H1 (cell line): ENCODE results near the gene BTBD16. TPM values are rescaled to one million over a fixed set of nuclear protein-coding genes. Genes with fewer than 3 reads are reported as not detected.

Experiments
- BRCA1 ChIP-seq: IDR thresholded peaks from 2 replicates; pipeline ENCODE4 v1.6.1; 2012; ENCODE audit warnings: low read depth, low read length, improper control_type of control experiment
- RBBP5 ChIP-seq: IDR thresholded peaks from 2 replicates; pipeline ENCODE4 v1.7.1; 2012; ENCODE audit warnings: low read depth, mild to moderate bottlenecking, inconsistent platforms, low read length, moderate library complexity, borderline replicate concordance
- SUZ12 ChIP-seq: fragments of 200-600 bp; sonication (generic); IDR thresholded peaks from 2 replicates; pipeline ENCODE4 v1.6.1; 2012; ENCODE audit warnings: mild to moderate bottlenecking, inconsistent platforms, low read length, moderate library complexity, mixed read lengths
- USF2 ChIP-seq: IDR thresholded peaks from 2 replicates; pipeline ENCODE4 v1.6.1; 2011; ENCODE audit warnings: low read length, improper control_type of control experiment
- ZNF274 ChIP-seq: IDR thresholded peaks from 2 replicates; pipeline ENCODE4 v1.7.0; 2012; ENCODE audit warnings: low read length, borderline replicate concordance; ENCODE audit errors: extremely low read depth
- polyA plus RNA-seq, 7 experiments: library from polyadenylated mRNA; depleted of rRNA in 3 of 7; stranded (reverse) in 5 of 7; unstranded in 2 of 7; fragments of >200 nt in 5 of 7; fragments of 200-250 nt in 2 of 7; gene quantifications; 1 replicate in 5 of 7; 2 replicates in 1 of 7; 4 replicates in 1 of 7; pipeline versions ENCODE4 v1.2.1 to v1.2.3, GENCODE V29; 2011 to 2013; ENCODE audit warnings: missing spikeins in 2 of 7, mixed read lengths in 2 of 7
- total RNA-seq: library from RNA; stranded (reverse); fragmentation: NEBNext Ultra II Directional; extraction: Animal tissue kit (Norgen Biotek cat#: 25700); gene quantifications from 2 replicates; pipeline ENCODE4 v1.2.1, GENCODE V29; 2021

Gene BTBD16
- total and polyA plus RNA-seq, 2 of the 8 experiments (the other 6 are each of a cell fraction or from before 2014, with no cell fraction given), result 0.05 TPM; not detected in 1

- TF ChIP-seq ZNF274 (no peak), BRCA1 (no peak), USF2 (no peak), SUZ12 (no peak), RBBP5 (no peak)
These were observed 35.6 kb downstream of the BTBD16 start (continued) for GRCh38 chr10:122306744-122307143.
